ENCODE measurements around the gene CRIP2.

The CRIP2 gene

DNA sequence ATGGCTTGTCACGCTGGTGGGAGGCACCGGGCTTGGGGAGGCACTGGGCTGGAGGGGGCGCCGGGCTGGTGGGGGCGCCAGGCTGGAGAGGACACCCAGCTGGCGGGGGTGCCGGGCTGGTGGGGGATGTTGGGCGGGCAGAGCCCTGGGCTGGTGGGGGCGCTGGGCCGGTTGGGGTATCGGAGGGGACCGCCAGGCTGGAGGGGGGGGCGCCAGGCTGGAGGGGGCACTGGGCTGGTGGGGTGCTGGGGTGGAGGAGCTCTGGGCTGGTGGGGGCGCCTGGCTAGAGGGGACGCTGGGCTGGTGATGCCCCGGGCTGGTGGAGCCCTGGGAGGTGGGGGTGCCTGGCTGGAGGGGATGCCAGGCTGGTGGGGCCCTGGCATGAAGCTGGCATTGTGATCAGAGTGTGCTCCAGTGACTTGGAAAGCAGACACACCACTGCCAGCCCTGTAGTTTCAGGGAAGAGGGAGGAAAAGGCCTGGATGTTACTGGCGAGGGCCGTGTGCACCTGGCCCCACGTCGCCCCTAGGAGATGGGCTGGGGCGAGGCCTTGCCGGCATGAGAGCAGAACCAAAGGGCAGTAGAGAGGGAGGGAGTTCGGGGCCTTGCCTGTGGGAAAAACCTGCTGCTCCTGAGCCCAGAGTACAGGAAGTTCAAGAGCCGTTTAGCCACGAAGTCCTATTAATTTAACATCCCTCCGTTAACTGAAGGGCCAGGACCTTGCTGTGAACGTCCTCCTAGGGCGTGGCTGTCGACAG, 29.5 kb downstream of the CRIP2 start:
- Mint-ChIP-seq H3K9me3 (no peaks in the 10 kb centered on the region), H3K27me3 (peaks cover 11% of the 10 kb centered on the region), H3K4me1 (peaks cover 4% of the 10 kb centered on the region), H3K36me3 (no peaks in the 10 kb centered on the region), H3K4me3 (no peak overlapping the region), H3K27ac (no peak overlapping the region)

DNA sequence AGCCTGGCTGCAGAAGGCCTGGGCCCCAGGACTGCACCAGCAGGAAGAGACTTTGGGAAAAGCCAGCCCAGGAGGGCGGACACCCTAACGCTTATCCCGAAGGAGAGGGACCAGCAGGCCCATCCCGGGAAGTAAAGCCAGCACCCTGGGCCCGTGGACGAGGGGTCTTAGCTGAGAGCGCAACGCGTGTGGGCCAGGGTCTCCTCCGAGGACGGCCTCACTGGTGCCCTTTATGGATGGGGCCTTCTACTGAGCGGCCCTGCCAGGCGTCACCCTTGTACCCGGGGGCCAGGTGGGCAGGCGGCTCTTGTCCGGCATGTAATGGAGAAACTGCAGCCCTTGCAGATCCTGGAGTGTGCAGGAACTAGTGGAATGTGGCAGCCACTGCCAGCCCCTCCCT, 30.5 kb downstream of the CRIP2 start:
- Mint-ChIP-seq H3K36me3 (no peaks in the 10 kb centered on the region), H3K9me3 (no peaks in the 10 kb centered on the region), H3K4me3 (no peak overlapping the region), H3K27ac (no peak overlapping the region), H3K4me1 (peaks cover 4% of the 10 kb centered on the region), H3K27me3 (peaks cover 11% of the 10 kb centered on the region)

DNA sequence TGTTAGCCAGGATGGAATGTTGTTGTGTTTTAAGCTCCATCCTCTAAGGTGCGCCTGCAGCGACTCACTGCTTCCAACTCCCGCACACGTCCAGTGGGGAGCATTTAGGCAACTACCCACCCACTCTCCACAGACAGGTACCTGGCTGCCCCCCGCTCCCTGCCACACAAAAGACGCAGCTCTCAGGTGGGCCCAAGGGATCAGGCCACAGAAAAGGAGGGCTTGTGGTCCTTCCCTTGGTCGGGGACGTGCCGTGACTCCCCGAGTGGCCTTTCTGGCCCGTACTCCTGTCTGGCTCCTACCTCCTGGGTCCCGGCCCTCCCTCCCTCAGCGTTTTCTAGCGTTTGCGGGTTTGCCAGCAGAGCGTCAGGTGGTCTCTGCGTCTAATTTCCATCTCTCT, 32.6 kb downstream of the CRIP2 start:
- Mint-ChIP-seq H3K27me3 (peaks cover 14% of the 10 kb centered on the region), H3K4me1 (peaks cover 4% of the 10 kb centered on the region), H3K4me3 (no peak overlapping the region), H3K27ac (no peak overlapping the region), H3K36me3 (no peaks in the 10 kb centered on the region), H3K9me3 (no peaks in the 10 kb centered on the region)

DNA sequence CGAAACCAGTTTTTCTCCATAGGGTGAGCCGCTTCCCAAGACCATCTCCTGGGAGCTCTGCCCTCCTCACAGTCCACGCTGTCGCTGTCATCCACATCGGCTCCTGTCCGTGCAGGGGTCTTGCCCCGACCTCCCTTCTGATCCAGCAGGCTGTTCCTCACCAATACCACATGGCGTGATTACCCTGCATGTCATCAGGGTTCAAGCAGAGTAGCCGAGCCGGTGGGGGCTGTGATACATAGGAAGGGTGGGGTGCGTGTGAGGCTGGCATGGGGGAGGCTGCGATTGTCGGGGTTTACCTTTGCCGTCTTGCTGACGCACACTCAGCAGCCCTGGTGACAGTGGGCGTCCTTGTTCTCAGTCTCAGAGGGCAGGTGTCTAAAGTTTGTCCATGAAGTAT, 33.4 kb downstream of the CRIP2 start:
- peaks cover 14% of the 10 kb centered on the region for H3K27me3 Mint-ChIP-seq
- peaks cover 4% of the 10 kb centered on the region for H3K4me1 Mint-ChIP-seq
- no peaks in the 10 kb centered on the region for H3K9me3 Mint-ChIP-seq
- no peak overlapping the region for H3K4me3 Mint-ChIP-seq
- H3K27ac Mint-ChIP-seq, result peak overlapping the region; percentile 49
- no peaks in the 10 kb centered on the region for H3K36me3 Mint-ChIP-seq

DNA sequence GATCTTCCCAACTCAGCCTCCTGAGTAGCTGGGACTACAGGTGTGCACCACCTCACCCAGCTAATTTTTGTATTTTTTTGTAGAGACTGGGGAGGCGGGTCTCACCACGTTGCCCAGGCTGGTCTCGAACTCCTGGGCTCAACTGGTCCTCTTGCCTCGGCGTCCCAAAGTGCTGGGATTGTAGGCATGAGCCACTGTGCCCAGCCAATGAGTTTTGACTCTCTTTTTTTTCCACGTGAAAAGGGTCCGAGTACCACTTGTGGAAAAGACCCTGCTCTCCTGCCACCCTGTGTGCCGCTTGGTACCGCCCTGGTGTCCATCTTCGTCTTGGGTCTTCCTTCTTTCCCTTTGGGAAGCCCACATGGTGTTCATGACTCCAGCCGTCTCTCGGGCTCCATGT, 34.0 kb downstream of the CRIP2 start:
- no peaks in the 10 kb centered on the region for H3K36me3 Mint-ChIP-seq
- peaks cover 17% of the 10 kb centered on the region for H3K27me3 Mint-ChIP-seq
- no peaks in the 10 kb centered on the region for H3K9me3 Mint-ChIP-seq
- peaks cover 4% of the 10 kb centered on the region for H3K4me1 Mint-ChIP-seq
- no peak overlapping the region for H3K4me3 Mint-ChIP-seq
- peak overlapping the region; percentile 23 for H3K27ac Mint-ChIP-seq

DNA sequence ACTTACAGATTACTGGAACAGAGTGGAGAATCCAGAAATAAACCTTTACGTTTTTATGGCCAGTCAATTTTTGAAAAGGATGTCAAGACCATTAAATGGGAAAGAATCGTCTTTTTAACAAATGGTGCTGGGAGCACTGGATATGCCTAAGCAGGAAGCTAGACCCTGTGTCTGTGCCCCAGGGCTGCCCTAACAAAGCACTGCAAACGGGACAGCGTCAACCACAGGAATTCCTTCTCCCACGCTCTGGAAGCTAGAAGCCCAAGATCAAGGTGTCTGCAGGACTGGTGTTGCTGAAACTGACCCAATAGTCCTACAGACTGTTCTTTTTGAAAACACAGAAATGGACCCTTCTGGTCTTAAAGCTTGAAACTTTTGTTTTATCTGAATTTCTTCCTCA, 42.5 kb downstream of the CRIP2 start:
- H3K9me3 Mint-ChIP-seq, result no peaks in the 10 kb centered on the region
- H3K27me3 Mint-ChIP-seq, result peaks cover 6% of the 10 kb centered on the region

DNA sequence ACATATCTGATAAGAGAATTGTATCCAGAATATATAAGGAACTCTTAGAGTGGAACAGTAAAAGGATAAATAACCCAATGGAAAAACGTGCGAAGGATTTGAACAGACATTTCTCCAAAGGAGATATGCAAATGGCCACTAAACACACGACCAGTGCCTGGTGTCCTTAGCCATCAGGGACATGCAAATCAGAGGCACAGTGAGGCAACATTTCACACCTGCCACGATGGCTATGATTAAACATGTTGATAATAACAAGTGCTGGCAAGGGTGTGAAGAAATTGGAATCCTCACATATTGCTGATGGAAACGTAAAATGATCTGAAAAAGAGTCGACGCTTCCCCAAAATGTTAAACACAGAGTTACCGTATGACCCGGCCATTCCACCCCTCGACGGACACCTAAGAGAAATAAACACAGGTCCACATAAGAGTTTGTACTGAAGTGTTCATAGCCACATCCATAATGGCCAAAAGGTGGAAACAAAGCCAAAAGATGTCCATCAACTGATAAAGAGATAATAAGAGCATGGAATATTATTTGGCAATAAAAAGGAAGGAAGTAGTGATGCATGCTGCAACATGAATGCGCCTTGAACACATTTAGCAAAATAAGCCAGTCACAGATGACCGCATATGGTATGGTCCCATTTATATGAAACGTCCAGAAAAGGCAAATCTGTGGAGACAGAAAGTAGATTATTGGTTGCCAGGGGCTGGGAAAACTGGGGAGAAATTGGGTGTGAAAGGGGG, 45.5 kb downstream of the CRIP2 start:
- Mint-ChIP-seq H3K4me1 (no peaks in the 10 kb centered on the region), H3K27me3 (peaks cover 8% of the 10 kb centered on the region), H3K9me3 (no peaks in the 10 kb centered on the region), H3K4me3 (no peak overlapping the region), H3K36me3 (no peaks in the 10 kb centered on the region), H3K27ac (no peak overlapping the region)

More for the DNA sequence above, 42.5 kb downstream of the CRIP2 start:
- no peak overlapping the region for H3K4me3 Mint-ChIP-seq
- no peaks in the 10 kb centered on the region for H3K36me3 Mint-ChIP-seq
- H3K4me1 Mint-ChIP-seq, result no peaks in the 10 kb centered on the region
- no peak overlapping the region for H3K27ac Mint-ChIP-seq

DNA sequence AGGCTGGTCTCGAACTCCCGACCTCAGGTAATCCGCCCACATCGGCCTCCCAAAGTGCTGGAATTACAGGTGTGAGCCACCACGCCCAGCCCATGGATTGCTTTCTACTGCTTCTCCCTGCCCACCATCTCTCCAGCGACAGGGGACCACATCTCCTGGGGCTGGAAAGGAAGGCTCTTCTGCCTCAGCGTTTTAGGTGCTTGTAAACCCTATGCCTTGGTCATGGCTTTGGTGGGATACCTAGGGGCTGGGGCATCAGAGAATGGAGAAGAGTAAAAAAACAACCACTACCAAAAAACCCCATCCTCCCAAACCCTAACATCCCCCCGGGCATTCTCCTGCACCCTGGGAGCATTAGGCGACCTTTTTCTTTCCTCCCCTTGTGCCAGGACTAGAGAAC, 50.7 kb downstream of the CRIP2 start:
- Mint-ChIP-seq H3K36me3 (no peaks in the 10 kb centered on the region), H3K4me3 (no peak overlapping the region), H3K9me3 (no peaks in the 10 kb centered on the region), H3K27me3 (peaks cover 4% of the 10 kb centered on the region), H3K4me1 (peaks cover 5% of the 10 kb centered on the region), H3K27ac (no peak overlapping the region)

DNA sequence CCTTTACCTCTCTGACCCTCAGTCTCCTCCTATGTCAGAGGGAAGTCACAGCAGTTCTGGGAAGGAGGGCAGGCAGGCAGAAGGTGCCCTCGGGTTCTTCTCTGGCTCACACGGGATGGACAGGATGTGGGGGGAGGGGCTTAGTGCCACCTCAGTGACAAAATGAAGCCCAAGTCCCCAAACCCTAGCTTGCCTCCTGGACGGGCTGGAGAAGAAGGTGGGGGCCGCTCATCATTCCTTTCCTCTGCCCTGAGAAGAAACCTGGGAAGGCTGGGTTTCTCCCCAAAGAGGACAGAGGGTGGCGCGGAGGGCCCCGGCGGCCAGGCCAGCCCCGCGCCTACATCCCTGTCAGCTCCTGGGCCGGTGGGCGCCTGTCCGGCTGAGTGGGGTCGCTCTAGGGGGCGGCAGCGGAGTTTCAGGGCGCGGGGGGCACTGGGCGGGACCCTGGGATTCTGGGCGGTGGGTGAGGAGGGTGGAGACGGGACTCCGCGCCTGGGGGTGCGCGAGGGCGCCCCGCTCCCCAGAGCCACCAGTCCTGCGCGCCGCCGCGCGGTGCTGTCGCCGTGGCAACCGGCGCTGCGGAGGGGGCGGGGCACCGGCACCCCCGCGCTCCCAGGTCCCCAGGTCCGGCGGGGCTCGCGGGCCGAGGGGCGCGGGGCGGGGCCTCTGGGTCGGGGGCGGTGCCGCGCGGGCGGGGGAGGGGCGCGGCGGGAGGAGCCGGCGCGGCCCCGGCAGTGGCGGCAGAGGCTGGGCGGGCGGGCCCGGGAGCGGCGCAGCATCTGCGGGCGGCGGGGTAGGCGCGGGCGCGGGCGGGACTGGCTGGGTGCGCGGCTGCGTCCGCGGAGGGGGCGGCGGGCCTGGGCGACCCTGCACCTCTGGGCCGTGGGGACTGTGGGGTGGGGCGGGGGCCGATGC, 51.5 kb downstream of the CRIP2 start, which contains the start of gene TMEM121:
Gene TMEM121 (plus strand): TSS at position 723 of the 915 bp plus-strand sequence. CDS start 2,252 bp downstream, outside the sequence.
- Mint-ChIP-seq H3K27me3 (peaks cover 4% of the 10 kb centered on the region), H3K27ac (peak within 1 kb of the TSS; percentile 30), H3K9me3 (no peaks in the 10 kb centered on the region), H3K4me3 (peak within 1 kb of the TSS; percentile 79), H3K36me3 (no peaks in the 10 kb centered on the region), H3K4me1 (peaks cover 5% of the 10 kb centered on the region)

DNA sequence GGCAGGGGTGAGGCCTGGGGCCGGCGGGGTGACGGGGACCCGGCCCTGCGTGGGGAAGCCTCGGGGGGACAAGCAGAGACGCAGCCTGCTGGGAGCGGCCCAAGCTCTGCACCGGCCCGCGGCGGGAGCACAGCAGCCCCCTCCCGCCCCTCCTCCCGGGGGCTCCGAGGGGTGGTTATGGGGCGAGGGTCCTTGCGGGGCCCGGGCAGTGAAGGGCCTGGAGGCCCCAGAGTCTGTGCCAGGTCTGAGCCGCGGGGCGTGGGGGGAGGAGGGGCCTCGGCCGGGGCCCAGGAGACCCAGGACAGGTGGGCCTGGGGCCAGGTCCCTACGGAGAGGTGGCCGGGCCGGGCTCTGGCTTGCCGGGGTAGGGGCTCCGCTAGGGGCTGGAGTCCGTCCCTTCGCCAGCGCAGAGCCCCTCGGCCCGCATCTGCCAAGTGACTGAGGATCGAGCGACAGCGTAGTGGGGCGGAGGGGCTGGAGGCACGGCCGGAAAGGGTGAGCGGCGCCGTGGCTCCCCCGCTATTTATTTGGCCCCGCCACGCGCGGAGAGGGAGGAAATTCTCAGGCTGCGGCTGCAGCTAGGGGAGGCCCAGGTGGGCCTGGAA, 52.3 kb downstream of the CRIP2 start:
- Mint-ChIP-seq H3K27ac (no peak overlapping the region), H3K36me3 (no peaks in the 10 kb centered on the region)

DNA sequence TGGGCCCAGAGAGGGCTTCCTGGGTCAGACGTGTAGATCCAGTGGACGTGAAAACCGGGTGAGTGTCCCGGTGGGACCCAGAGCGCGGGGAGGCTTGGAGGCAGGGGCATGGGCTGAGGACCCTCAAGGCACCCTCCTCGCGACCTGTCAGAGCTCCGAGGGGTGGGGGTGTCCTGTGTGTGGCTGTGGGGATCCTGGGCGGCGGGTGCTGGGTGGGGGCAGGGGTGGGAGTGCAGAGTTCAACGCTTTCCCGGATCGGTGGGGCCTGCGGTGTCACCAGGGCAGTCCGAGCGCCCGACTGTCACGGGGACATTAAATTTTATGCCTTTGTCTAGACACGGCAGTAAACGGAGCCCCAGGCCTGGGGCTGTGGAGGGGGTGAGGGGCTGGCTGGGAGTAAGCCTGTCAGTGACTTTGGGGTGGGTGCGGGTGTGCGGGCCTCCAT, 52.8 kb downstream of the CRIP2 start:
- H3K36me3 Mint-ChIP-seq, result no peaks in the 10 kb centered on the region
- peak overlapping the region; percentile 30 for H3K27ac Mint-ChIP-seq
- H3K4me1 Mint-ChIP-seq, result peaks cover 5% of the 10 kb centered on the region
- peak overlapping the region; percentile 79 for H3K4me3 Mint-ChIP-seq
- no peaks in the 10 kb centered on the region for H3K9me3 Mint-ChIP-seq
- H3K27me3 Mint-ChIP-seq, result peaks cover 4% of the 10 kb centered on the region

More for the DNA sequence above, 52.3 kb downstream of the CRIP2 start:
- peaks cover 4% of the 10 kb centered on the region for H3K27me3 Mint-ChIP-seq
- H3K9me3 Mint-ChIP-seq, result no peaks in the 10 kb centered on the region
- peak overlapping the region; percentile 79 for H3K4me3 Mint-ChIP-seq
- H3K4me1 Mint-ChIP-seq, result peaks cover 5% of the 10 kb centered on the region

DNA sequence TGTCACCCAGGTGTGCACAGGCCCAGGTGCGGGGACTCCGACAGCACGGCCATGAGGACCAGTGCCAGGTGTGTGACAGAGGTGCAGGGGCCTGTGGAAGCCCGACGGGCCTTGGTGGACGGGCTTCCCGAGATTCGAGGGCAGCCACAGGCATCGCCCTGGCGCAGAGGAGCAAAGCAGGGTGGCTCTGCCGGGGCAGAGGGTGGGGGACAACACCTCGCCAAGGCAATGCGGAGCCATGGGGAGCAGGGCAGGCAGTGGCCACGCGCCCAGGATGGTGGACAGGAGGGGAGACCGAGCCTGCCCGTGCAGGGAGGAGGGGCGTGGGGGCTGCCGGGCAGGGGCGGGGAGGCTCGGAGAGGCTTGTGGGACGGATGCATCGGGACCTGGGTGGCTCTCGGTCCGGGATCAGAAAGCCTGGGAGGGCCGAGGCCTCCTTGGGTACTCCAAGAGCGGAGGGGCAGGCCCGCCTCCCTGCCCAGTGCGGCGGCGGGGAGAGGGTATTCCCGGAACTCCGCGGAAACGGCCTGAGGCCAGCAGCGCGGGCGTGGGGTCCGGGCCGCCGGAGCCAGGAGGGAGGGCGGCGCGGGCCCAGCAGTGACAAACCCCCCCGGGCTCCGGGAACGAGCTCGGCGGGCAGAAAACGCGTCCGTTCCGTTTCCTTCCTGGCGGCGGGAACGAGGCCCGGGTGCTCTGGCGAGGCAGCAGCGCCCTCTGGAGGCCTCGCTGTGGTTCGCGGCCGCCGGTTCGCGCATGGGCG, 53.4 kb downstream of the CRIP2 start:
- Mint-ChIP-seq H3K27me3 (peaks cover 3% of the 10 kb centered on the region), H3K27ac (peak overlapping the region; percentile 30), H3K36me3 (no peaks in the 10 kb centered on the region), H3K4me1 (peaks cover 5% of the 10 kb centered on the region), H3K9me3 (no peaks in the 10 kb centered on the region), H3K4me3 (peak overlapping the region; percentile 79)

DNA sequence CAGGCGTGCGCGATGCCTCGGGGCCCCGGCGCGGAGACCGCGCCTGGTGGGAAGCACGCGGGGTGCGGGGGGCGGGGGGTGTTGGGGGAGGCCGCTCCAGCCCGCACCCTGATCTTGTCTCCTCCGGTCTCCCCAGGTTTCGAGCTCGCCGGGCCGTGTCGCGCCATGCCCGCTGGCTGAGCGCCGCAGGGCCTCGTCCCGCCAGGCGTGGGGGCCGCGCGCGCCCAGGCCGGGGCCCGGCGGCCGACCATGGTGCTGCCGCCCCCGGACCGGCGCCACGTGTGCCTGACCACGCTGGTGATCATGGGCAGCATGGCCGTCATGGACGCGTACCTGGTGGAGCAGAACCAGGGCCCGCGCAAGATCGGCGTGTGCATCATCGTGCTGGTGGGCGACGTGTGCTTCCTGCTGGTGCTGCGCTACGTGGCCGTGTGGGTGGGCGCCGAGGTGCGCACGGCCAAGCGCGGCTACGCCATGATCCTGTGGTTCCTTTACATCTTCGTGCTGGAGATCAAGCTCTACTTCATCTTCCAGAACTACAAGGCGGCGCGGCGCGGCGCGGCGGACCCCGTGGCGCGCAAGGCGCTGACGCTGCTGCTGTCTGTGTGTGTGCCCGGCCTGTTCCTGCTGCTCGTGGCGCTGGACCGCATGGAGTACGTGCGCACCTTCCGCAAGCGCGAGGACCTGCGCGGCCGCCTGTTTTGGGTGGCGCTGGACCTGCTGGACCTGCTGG, 54.1 kb downstream of the CRIP2 start:
- Mint-ChIP-seq H3K27ac (peak overlapping the region; percentile 94), H3K36me3 (no peaks in the 10 kb centered on the region), H3K27me3 (no peaks in the 10 kb centered on the region), H3K4me1 (peaks cover 5% of the 10 kb centered on the region), H3K4me3 (peak overlapping the region; percentile 88), H3K9me3 (no peaks in the 10 kb centered on the region)

DNA sequence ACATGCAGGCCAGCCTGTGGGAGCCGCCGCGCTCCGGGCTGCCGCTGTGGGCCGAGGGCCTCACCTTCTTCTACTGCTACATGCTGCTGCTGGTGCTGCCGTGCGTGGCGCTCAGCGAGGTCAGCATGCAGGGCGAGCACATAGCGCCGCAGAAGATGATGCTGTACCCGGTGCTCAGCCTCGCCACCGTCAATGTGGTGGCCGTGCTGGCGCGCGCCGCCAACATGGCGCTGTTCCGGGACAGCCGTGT, 54.6 kb downstream of the CRIP2 start:
- peak overlapping the region; percentile 94 for H3K27ac Mint-ChIP-seq

More for the DNA sequence above, 54.6 kb downstream of the CRIP2 start:
- Mint-ChIP-seq H3K4me3 (peak overlapping the region; percentile 88), H3K9me3 (no peaks in the 10 kb centered on the region), H3K27me3 (no peaks in the 10 kb centered on the region), H3K4me1 (peaks cover 5% of the 10 kb centered on the region), H3K36me3 (no peaks in the 10 kb centered on the region)
